Measurements from ENCODE around the gene CXorf65. TPM values are rescaled to one million over a fixed set of nuclear protein-coding genes. Genes with fewer than 3 reads are reported as not detected.

CXorf65 gene
- total RNA-seq, 1 donor from 2014 or later: not detected

- no peaks in the 10 kb centered on the region for H3K9me3 Mint-ChIP-seq (ENCODE audit: low read depth)
- no peaks in the 10 kb centered on the region for H3K27me3 Mint-ChIP-seq
- no peak overlapping the region for H3K27ac Mint-ChIP-seq
- peaks cover 1% of the 10 kb centered on the region for H3K4me1 Mint-ChIP-seq (ENCODE audit: low read depth)
- no peak overlapping the region for H3K4me3 Mint-ChIP-seq (ENCODE audit: low read depth)
- DNase-seq (ENCODE audit: low spot score, unreplicated experiment): no peak
- TF ChIP-seq CTCF (IDR thresholded peaks at IDR 0.05; ENCODE audit: unreplicated experiment): no peak
- no peaks in the 10 kb centered on the region for H3K36me3 Mint-ChIP-seq (ENCODE audit: insufficient read depth)
Measured at GRCh38 chrX:71082822-71083221, 23.7 kb downstream of the CXorf65 start.

GRCh38 chrX:71082124-71082647 lies 24.4 kb downstream of the CXorf65 start:
- Mint-ChIP-seq H3K27me3 (no peaks in the 10 kb centered on the region), H3K9me3 (ENCODE audit: low read depth) (no peaks in the 10 kb centered on the region), H3K4me1 (ENCODE audit: low read depth) (peaks cover 1% of the 10 kb centered on the region), H3K4me3 (ENCODE audit: low read depth) (no peak overlapping the region), H3K36me3 (ENCODE audit: insufficient read depth) (no peaks in the 10 kb centered on the region), H3K27ac (no peak overlapping the region)
- TF ChIP-seq CTCF (IDR thresholded peaks at IDR 0.05; ENCODE audit: unreplicated experiment): no peak
- DNase-seq (ENCODE audit: low spot score, unreplicated experiment): no peak

- Mint-ChIP-seq H3K27ac (no peak overlapping the region), H3K9me3 (ENCODE audit: low read depth) (no peaks in the 10 kb centered on the region), H3K4me3 (ENCODE audit: low read depth) (no peak overlapping the region), H3K27me3 (no peaks in the 10 kb centered on the region), H3K4me1 (ENCODE audit: low read depth) (peaks cover 1% of the 10 kb centered on the region), H3K36me3 (ENCODE audit: insufficient read depth) (no peaks in the 10 kb centered on the region)
- no peak for TF ChIP-seq CTCF (IDR thresholded peaks at IDR 0.05; ENCODE audit: unreplicated experiment)
- DNase-seq (ENCODE audit: low spot score, unreplicated experiment): no peak
Measured at GRCh38 chrX:71081330-71082123, 25.0 kb downstream of the CXorf65 start.

GRCh38 chrX:71070531-71070930 lies 36.0 kb downstream of the CXorf65 start:
- Mint-ChIP-seq H3K9me3 (ENCODE audit: low read depth) (peaks cover 14% of the 10 kb centered on the region), H3K4me3 (ENCODE audit: low read depth) (no peak overlapping the region), H3K27ac (no peak overlapping the region), H3K4me1 (ENCODE audit: low read depth) (peaks cover 7% of the 10 kb centered on the region), H3K36me3 (ENCODE audit: insufficient read depth) (no peaks in the 10 kb centered on the region), H3K27me3 (no peaks in the 10 kb centered on the region)
- no peak for TF ChIP-seq CTCF (IDR thresholded peaks at IDR 0.05; ENCODE audit: unreplicated experiment)
- DNase-seq (ENCODE audit: low spot score, unreplicated experiment): no peak

GRCh38 chrX:71068044-71068918 lies 38.3 kb downstream of the CXorf65 start, which contains the start of gene SNX12:
TSS of gene SNX12 (minus strand) at chrX:71068334. CDS start at chrX:71068306, 28 bp downstream.
- Mint-ChIP-seq H3K27ac (peak within 1 kb of the TSS; percentile 95), H3K27me3 (no peaks in the 10 kb centered on the region), H3K36me3 (ENCODE audit: insufficient read depth) (no peaks in the 10 kb centered on the region), H3K4me1 (ENCODE audit: low read depth) (peaks cover 7% of the 10 kb centered on the region), H3K9me3 (ENCODE audit: low read depth) (peaks cover 21% of the 10 kb centered on the region), H3K4me3 (ENCODE audit: low read depth) (peak within 1 kb of the TSS; percentile 96)
- no peak for TF ChIP-seq CTCF (IDR thresholded peaks at IDR 0.05; ENCODE audit: unreplicated experiment)
- DNase-seq (ENCODE audit: low spot score, unreplicated experiment): peak; percentile 70

Measured in progenitor cell of endocrine pancreas (in vitro differentiated cells).